ENCODE measurements around the gene GTF2F1.
"Not testable (repeated sequence)": the region's sequence is repeated elsewhere in the genome, so short reads cannot be mapped to it uniquely, and the experiment has no call there.

GTF2F1 gene

GRCh38 chr19:6360445-6360844 lies 32.5 kb downstream of the GTF2F1 start:
- not testable (repeated sequence) for FAIRE-seq

GRCh38 chr19:6359568-6360341 lies 33.2 kb downstream of the GTF2F1 start:
- FAIRE-seq, result no peak
- DNase-seq (ENCODE audit: insufficient read length, low spot score), result no peak

More at GRCh38 chr19:6360445-6360844, 32.5 kb downstream of the GTF2F1 start:
- not testable (repeated sequence) for DNase-seq (ENCODE audit: insufficient read length, low spot score)

DNA sequence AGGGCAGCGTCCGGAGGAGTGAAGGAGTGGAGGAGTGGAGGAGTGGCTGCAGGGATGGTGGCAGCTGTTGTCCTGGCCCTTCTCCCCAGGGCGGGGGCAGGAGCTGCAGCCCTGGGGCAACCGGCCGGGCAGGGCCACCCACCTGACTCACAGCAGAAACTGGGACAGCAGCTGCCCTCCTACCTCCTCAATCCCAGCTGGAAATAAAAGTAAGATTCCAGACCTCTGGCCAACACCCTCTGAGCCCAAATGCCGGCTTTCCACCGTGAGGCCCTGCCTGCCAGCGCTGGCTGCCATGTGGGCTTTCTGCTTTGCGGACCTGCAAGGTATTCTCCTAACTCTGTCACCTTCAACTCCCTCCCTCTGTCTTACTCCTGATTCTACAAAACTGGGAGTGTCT lies 35.0 kb downstream of the GTF2F1 start:
- no peak for DNase-seq (ENCODE audit: insufficient read length, low spot score)
- no peak for FAIRE-seq

GRCh38 chr19:6357174-6357573 lies 35.8 kb downstream of the GTF2F1 start:
- no peak for FAIRE-seq
- DNase-seq (ENCODE audit: insufficient read length, low spot score), result no peak

GRCh38 chr19:6355321-6356040 lies 37.5 kb downstream of the GTF2F1 start:
- not testable (repeated sequence) for FAIRE-seq; DNase-seq (ENCODE audit: insufficient read length, low spot score)

- DNase-seq (ENCODE audit: insufficient read length, low spot score) (no peak), FAIRE-seq (no peak)
Observed at GRCh38 chr19:6354098-6354674, 38.8 kb downstream of the GTF2F1 start.

GRCh38 chr19:6352381-6353165 lies 40.4 kb downstream of the GTF2F1 start:
- FAIRE-seq (no peak), DNase-seq (ENCODE audit: insufficient read length, low spot score) (no peak)

- DNase-seq (ENCODE audit: insufficient read length, low spot score) (no peak), FAIRE-seq (no peak)
Observed at GRCh38 chr19:6350688-6351087, 42.3 kb downstream of the GTF2F1 start.

- not testable (repeated sequence) for DNase-seq (ENCODE audit: insufficient read length, low spot score); FAIRE-seq
Observed at GRCh38 chr19:6349271-6349670, 43.7 kb downstream of the GTF2F1 start.

DNA sequence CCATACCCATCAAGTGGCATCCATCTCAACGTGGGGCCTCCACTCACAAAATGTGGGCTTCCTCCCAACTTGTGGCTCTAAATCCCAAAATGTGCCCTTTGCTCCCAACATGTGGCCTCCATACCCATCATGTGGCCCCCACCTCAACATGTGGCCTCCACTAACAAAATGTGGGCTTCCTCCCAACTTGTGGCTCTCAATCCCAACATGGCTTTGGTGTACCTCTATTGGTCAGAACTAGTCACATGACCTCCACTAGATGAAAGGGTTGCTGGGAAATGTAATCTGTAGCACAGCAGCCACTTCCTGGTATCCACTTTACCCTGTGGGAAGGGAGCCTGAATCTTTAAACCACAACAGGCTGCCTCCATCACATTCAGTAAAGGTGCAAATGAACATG lies 49.5 kb downstream of the GTF2F1 start:
- FAIRE-seq (no peak), DNase-seq (ENCODE audit: insufficient read length, low spot score) (no peak)

DNA sequence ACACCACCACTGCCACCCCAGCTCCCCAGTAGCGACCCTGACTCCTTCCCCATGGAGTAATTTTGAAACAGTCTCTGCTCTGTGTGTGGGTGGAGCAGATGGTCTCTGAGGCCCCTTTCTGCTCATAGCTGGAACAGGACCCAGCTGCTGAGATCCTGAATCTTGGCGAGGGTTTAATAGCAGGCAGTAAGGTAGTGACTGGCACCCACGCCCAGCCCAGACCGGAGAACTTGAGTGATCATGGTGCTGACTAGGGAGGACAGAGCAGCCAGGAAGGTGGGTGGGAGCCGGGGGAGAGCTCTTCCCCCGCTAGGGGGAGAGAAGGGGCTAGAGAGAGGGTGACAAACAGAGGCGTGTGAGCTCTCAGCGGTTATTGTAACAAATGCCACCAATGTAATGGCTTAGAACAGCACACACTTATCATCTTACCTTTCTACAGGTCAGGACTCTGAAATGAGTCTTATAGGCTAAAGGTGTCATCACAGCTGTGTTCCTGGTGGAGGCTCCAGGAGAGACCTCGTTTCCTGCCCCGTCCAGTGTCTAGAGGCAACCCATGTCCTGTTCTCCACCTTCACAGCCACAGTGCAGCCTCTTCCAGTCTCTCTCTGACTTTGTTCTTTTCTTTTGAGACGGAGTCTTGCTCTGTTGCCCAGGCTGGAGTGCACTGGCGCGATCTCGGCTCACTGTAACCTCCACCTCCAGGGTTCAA lies 52.3 kb downstream of the GTF2F1 start:
- FAIRE-seq, result no peak
- DNase-seq (ENCODE audit: insufficient read length, low spot score), result no peak

DNA sequence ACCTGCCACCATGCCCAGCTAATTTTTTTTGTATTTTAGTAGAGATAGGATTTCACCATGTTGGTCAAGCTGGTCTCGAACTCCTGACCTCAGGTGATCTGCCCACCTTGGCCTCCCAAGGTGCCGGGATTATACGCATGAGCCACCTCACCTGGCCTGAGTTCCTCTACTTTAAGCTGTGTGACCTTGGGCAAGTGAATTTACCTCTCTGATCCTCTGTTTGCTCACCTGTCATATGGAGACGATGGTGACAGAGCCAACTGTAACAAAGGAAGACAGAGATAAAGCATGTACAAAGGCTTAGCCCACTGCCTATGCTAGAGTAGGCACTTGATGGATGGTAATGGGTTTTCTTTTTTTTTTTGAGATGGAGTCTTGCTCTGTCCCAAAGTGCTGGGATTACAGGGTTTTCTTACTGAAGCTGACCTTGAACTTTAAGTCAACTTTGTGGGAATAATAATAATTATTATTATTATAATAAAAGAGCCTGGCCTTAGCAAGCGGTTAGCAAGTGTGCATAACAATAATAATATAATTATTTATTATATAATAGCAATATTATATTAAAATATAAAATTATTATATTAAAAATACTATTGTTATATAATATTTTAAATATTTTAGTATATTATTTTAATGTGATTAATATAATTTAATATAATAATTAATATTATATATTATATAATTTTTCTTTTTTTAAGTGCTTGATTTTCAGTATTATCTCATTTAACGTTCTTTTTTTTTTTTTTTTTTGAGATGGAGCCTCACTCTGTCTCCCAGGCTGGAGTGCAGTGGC lies 58.3 kb downstream of the GTF2F1 start:
- no peak for FAIRE-seq
- DNase-seq (ENCODE audit: insufficient read length, low spot score), result no peak

GRCh38 chr19:6333439-6333838 lies 59.5 kb downstream of the GTF2F1 start, which contains the start of gene ACER1:
ACER1 (minus strand) TSS chr19:6333612; CDS start chr19:6333551, 61 bp downstream.
- FAIRE-seq, result no peak
- no peak for DNase-seq (ENCODE audit: insufficient read length, low spot score)

All from GM19239 (cell line).